ENCODE results near the gene INTS7. TPM values are rescaled to one million over a fixed set of nuclear protein-coding genes. Genes with fewer than 3 reads are reported as not detected.
A peak's percentile ranks its signal among the peaks of the same experiment; 100 is the strongest.

INTS7 gene
- polyA plus RNA-seq, 1 of the 3 experiments (the other 2 are of a cell fraction), result 8.7 TPM

DNA sequence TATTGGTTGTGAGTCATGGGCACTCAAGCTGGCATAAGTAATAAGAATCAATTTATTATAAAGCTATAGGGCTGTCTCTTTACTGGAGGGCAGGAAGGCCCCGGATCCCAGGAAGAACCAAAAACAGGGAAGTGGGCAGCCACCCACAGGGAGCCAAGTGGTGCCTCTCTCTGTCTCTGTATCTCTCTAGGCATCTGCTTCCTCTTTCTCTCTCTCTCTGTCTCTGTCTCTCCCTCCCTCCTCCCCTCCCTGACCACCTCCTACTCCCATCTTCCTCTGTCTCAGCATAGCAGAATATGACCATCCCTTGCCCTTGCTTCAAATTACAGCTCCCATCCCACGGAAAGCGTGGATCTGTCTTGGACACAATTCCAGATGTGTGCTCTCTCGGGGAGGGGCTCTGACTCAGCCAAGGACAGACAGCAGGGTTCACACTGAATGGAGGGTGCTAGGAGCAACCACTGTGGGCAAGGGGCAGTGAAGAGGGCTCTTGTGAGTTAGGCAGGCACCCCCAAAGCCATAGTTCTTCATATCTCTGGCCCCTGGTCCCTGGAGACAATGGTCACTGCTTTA is 124.4 kb downstream of the INTS7 start (continued):
- TF ChIP-seq, protein P1, sequence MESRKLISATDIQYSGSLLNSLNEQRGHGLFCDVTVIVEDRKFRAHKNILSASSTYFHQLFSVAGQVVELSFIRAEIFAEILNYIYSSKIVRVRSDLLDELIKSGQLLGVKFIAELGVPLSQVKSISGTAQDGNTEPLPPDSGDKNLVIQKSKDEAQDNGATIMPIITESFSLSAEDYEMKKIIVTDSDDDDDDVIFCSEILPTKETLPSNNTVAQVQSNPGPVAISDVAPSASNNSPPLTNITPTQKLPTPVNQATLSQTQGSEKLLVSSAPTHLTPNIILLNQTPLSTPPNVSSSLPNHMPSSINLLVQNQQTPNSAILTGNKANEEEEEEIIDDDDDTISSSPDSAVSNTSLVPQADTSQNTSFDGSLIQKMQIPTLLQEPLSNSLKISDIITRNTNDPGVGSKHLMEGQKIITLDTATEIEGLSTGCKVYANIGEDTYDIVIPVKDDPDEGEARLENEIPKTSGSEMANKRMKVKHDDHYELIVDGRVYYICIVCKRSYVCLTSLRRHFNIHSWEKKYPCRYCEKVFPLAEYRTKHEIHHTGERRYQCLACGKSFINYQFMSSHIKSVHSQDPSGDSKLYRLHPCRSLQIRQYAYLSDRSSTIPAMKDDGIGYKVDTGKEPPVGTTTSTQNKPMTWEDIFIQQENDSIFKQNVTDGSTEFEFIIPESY (IDR thresholded peaks at IDR 0.05; ENCODE audit: borderline replicate concordance, low read depth), result no peak
- TF ChIP-seq SIN3A (IDR thresholded peaks at IDR 0.05; ENCODE audit: borderline replicate concordance, low read depth, low read length) (no peak), GABPA (IDR thresholded peaks at IDR 0.05; ENCODE audit: low read depth) (no peak)

GRCh38 chr1:211910113-211910884 is 125.1 kb downstream of the INTS7 start:
- CTCF ChIA-PET, result interaction anchor here (0.9 to 1.6 kb wide), 3 partner anchors 9 to 125 kb away, joined by 3 to 5 read pairs (median 4); partner anchors contain the start of genes DTL and INTS7

More at GRCh38 chr1:211910113-211910884, 125.1 kb downstream of the INTS7 start:
- no peaks in the 10 kb centered on the region for H3K36me3 ChIP-seq (replicated peaks in 1 of 2; ENCODE audit: control insufficient read depth in 1 of 2, insufficient read depth in 2 of 2, low read length in 1 of 2)
- H4K20me1 ChIP-seq (ENCODE audit: insufficient read depth), result no peaks in the 10 kb centered on the region
- TF ChIP-seq EP300 (IDR thresholded peaks at IDR 0.05; ENCODE audit: borderline replicate concordance in 1 of 2, low read depth in 1 of 2, low read length in 1 of 2) (no peak), TEAD4 (IDR thresholded peaks at IDR 0.05; ENCODE audit: borderline replicate concordance, insufficient read depth) (no peak), REST (IDR thresholded peaks at IDR 0.05; ENCODE audit: low read depth, low read length) (peak; percentile 52; the same call in 1 of the 2 replicates), YY1 (IDR thresholded peaks at IDR 0.05; ENCODE audit: low read depth) (no peak), RCOR1 (IDR thresholded peaks at IDR 0.05; ENCODE audit: low read length) (no peak), TAF1 (IDR thresholded peaks at IDR 0.05; ENCODE audit: borderline replicate concordance, low read depth, low read length) (no peak)
- no peaks in the 10 kb centered on the region for H3K9me2 ChIP-seq
- no peak overlapping the region for H3K9ac ChIP-seq
- no peaks in the 10 kb centered on the region for H3F3A ChIP-seq (replicated peaks; ENCODE audit: insufficient read depth)
- no peaks in the 10 kb centered on the region for H3K79me2 ChIP-seq (ENCODE audit: insufficient read depth)
- no peaks in the 10 kb centered on the region for H3K9me3 ChIP-seq
- no peaks in the 10 kb centered on the region for H3K27me3 ChIP-seq (ENCODE audit: insufficient read depth)
- DNase-seq, result no peak
- WGBS (ENCODE audit: low lambda C conversion rate), result 82% methylated on average over 7 of the region's 7 CpGs
- H2AFZ ChIP-seq (ENCODE audit: low read depth), result no peak overlapping the region
- H3K27ac ChIP-seq (ENCODE audit: low read depth in 2 of 2, low read length in 1 of 2), result no peak overlapping the region
- no peak overlapping the region for H3K4me3 ChIP-seq (ENCODE audit: low read depth in 2 of 2, low read length in 1 of 2)
- no peaks in the 10 kb centered on the region for H3K4me1 ChIP-seq (ENCODE audit: control insufficient read depth in 1 of 2, insufficient read depth in 2 of 2, low read depth in 1 of 2, low read length in 1 of 2)
- H3K4me2 ChIP-seq, result no peak overlapping the region
- POLR2A ChIA-PET, result no interaction called here
